ENCODE results near the gene PSTPIP1. TPM values are rescaled to one million over a fixed set of nuclear protein-coding genes. Genes with fewer than 3 reads are reported as not detected.

Gene PSTPIP1
- total and polyA plus RNA-seq, 2 experiments from 2014 or later = 0.80 TPM; not detected in 1

GRCh38 chr15:77053709-77054108 lies 58.8 kb downstream of the PSTPIP1 start:
- Histone ChIP-seq H3K79me2 (ENCODE audit: insufficient read depth) (peaks cover 49% of the 10 kb centered on the region), H3K36me3 (ENCODE audit: low read depth) (0 out of 2 replicates have a peak, but pooled peaks cover 5% of the 10 kb centered on the region), H3K4me1 (ENCODE audit: insufficient read depth) (peaks cover 22% of the 10 kb centered on the region), H4K20me1 (ENCODE audit: insufficient read depth) (no peaks in the 10 kb centered on the region), H3K9ac (no peak overlapping the region), H3K9me2 (ENCODE audit: insufficient read depth) (no peaks in the 10 kb centered on the region), H2AFZ (no peak overlapping the region), H3K27me3 (replicated peaks; ENCODE audit: insufficient read depth) (no peaks in the 10 kb centered on the region), H3K4me3 (no peak overlapping the region), H3K27ac (no peak overlapping the region), H3F3A (ENCODE audit: insufficient read depth) (peaks cover 12% of the 10 kb centered on the region), H3K4me2 (ENCODE audit: unreplicated experiment) (no peak overlapping the region), H3K9me3 (ENCODE audit: low read depth) (no peaks in the 10 kb centered on the region)
- TF ChIP-seq EZH2 (IDR thresholded peaks at IDR 0.05; ENCODE audit: insufficient read depth, poor library complexity, severe bottlenecking) (no peak), EZH2phosphoT487 (IDR thresholded peaks at IDR 0.05; ENCODE audit: insufficient read depth, low read depth) (no peak)
- in situ Hi-C loops (cut with MboI) = no loop called here
- no peak for DNase-seq
- 94 to 100% methylated on average over 2 of the region's 2 CpGs for WGBS, 2 experiments (ENCODE audit: low coverage in 1 of 2, low lambda C conversion rate in 2 of 2, missing lambda C conversion rate in 2 of 2)

GRCh38 chr15:77057072-77057471 lies 62.1 kb downstream of the PSTPIP1 start:
- Histone ChIP-seq H3K9ac (no peak overlapping the region), H3K79me2 (ENCODE audit: insufficient read depth) (peaks cover 72% of the 10 kb centered on the region)

GRCh38 chr15:77057685-77058084 lies 62.8 kb downstream of the PSTPIP1 start:
- 83% methylated on average over 4 of the region's 4 CpGs for WGBS, 2 experiments (ENCODE audit: low coverage in 1 of 2, low lambda C conversion rate in 2 of 2, missing lambda C conversion rate in 2 of 2)
- Histone ChIP-seq H4K20me1 (ENCODE audit: insufficient read depth) (no peaks in the 10 kb centered on the region), H3K9me2 (ENCODE audit: insufficient read depth) (no peaks in the 10 kb centered on the region), H3K27ac (no peak overlapping the region), H3K36me3 (ENCODE audit: low read depth) (0 out of 2 replicates have a peak, but pooled peaks cover 5% of the 10 kb centered on the region), H3K4me1 (ENCODE audit: insufficient read depth) (peaks cover 49% of the 10 kb centered on the region), H3K79me2 (ENCODE audit: insufficient read depth) (peaks cover 78% of the 10 kb centered on the region), H3K9ac (no peak overlapping the region), H3K4me2 (ENCODE audit: unreplicated experiment) (peak overlapping the region; percentile 13), H3K27me3 (replicated peaks; ENCODE audit: insufficient read depth) (no peaks in the 10 kb centered on the region), H3K4me3 (no peak overlapping the region), H3K9me3 (ENCODE audit: low read depth) (no peaks in the 10 kb centered on the region), H3F3A (ENCODE audit: insufficient read depth) (peaks cover 38% of the 10 kb centered on the region), H2AFZ (no peak overlapping the region)
- no peak for DNase-seq
- no peak for TF ChIP-seq EZH2 (IDR thresholded peaks at IDR 0.05; ENCODE audit: insufficient read depth, poor library complexity, severe bottlenecking)
- TF ChIP-seq EZH2phosphoT487 (IDR thresholded peaks at IDR 0.05; ENCODE audit: insufficient read depth, low read depth) = no peak
- in situ Hi-C loops (cut with MboI) = no loop called here

More at GRCh38 chr15:77057072-77057471, 62.1 kb downstream of the PSTPIP1 start:
- no peaks in the 10 kb centered on the region for H4K20me1 ChIP-seq (ENCODE audit: insufficient read depth)
- H3K4me3 ChIP-seq = no peak overlapping the region
- H3K9me3 ChIP-seq (ENCODE audit: low read depth) = no peaks in the 10 kb centered on the region
- WGBS, 2 experiments (ENCODE audit: low coverage in 1 of 2, low lambda C conversion rate in 2 of 2, missing lambda C conversion rate in 2 of 2) = 92 to 100% methylated on average over 1 of the region's 1 CpG
- TF ChIP-seq EZH2phosphoT487 (IDR thresholded peaks at IDR 0.05; ENCODE audit: insufficient read depth, low read depth) (no peak), EZH2 (IDR thresholded peaks at IDR 0.05; ENCODE audit: insufficient read depth, poor library complexity, severe bottlenecking) (no peak)
- H3K4me1 ChIP-seq (ENCODE audit: insufficient read depth) = peaks cover 43% of the 10 kb centered on the region
- H3F3A ChIP-seq (ENCODE audit: insufficient read depth) = peaks cover 32% of the 10 kb centered on the region
- 0 out of 2 replicates have a peak, but pooled peaks cover 5% of the 10 kb centered on the region for H3K36me3 ChIP-seq (ENCODE audit: low read depth)
- H3K27me3 ChIP-seq (replicated peaks; ENCODE audit: insufficient read depth) = no peaks in the 10 kb centered on the region
- no peaks in the 10 kb centered on the region for H3K9me2 ChIP-seq (ENCODE audit: insufficient read depth)
- in situ Hi-C loops (cut with MboI) = no loop called here
- H2AFZ ChIP-seq = no peak overlapping the region
- peak overlapping the region; percentile 13 for H3K4me2 ChIP-seq (ENCODE audit: unreplicated experiment)
- no peak for DNase-seq
- H3K27ac ChIP-seq = no peak overlapping the region

- no peak for TF ChIP-seq EZH2 (IDR thresholded peaks at IDR 0.05; ENCODE audit: insufficient read depth, poor library complexity, severe bottlenecking)
- no peak for TF ChIP-seq EZH2phosphoT487 (IDR thresholded peaks at IDR 0.05; ENCODE audit: insufficient read depth, low read depth)
- H3K27me3 ChIP-seq (replicated peaks; ENCODE audit: insufficient read depth) = no peaks in the 10 kb centered on the region
- no peak overlapping the region for H3K4me2 ChIP-seq (ENCODE audit: unreplicated experiment)
- no peaks in the 10 kb centered on the region for H4K20me1 ChIP-seq (ENCODE audit: insufficient read depth)
- no peaks in the 10 kb centered on the region for H3K9me2 ChIP-seq (ENCODE audit: insufficient read depth)
- no peak overlapping the region for H3K9ac ChIP-seq
- peaks cover 57% of the 10 kb centered on the region for H3K4me1 ChIP-seq (ENCODE audit: insufficient read depth)
- H3K36me3 ChIP-seq (ENCODE audit: low read depth) = 0 out of 2 replicates have a peak, but pooled peaks cover 5% of the 10 kb centered on the region
- H3K9me3 ChIP-seq (ENCODE audit: low read depth) = no peaks in the 10 kb centered on the region
- in situ Hi-C loops (cut with MboI) = no loop called here
- 98% methylated on average over 4 of the region's 4 CpGs for WGBS, 2 experiments (ENCODE audit: low coverage in 1 of 2, low lambda C conversion rate in 2 of 2, missing lambda C conversion rate in 2 of 2)
- H3K4me3 ChIP-seq = no peak overlapping the region
- no peak overlapping the region for H2AFZ ChIP-seq
- H3K79me2 ChIP-seq (ENCODE audit: insufficient read depth) = peaks cover 85% of the 10 kb centered on the region
- peaks cover 39% of the 10 kb centered on the region for H3F3A ChIP-seq (ENCODE audit: insufficient read depth)
- no peak for DNase-seq
- no peak overlapping the region for H3K27ac ChIP-seq
These were observed 63.5 kb downstream of the PSTPIP1 start for GRCh38 chr15:77058468-77058867.

All from GM23248 (cell line).